Neural cell (in vitro differentiated cells): ENCODE results near the gene PPP2R2B. TPM values are rescaled to one million over a fixed set of nuclear protein-coding genes. Genes with fewer than 3 reads are reported as not detected.

ENCODE experiments used
- H2AFZ ChIP-seq: fragments of 200-600, 300-800 bp; sonication (generic), shearing (Covaris generic); 2 replicates; pipeline ENCODE4 v1.6.0; 2014; ENCODE audit warnings: low read depth, mild to moderate bottlenecking, antibody characterized with exemption, low read length, moderate library complexity
- H3F3A ChIP-seq: fragments of 200-600 bp; shearing (Covaris generic); 2 replicates; pipeline ENCODE4 v1.6.1; 2016; ENCODE audit warnings: mild to moderate bottlenecking, moderate library complexity, mixed read lengths, antibody characterized with exemption, low read length; ENCODE audit not compliant: insufficient read depth, poor library complexity, severe bottlenecking
- H3K27ac ChIP-seq: fragments of 200-600, 300-800 bp; sonication (generic), shearing (Covaris generic); 2 replicates; pipeline ENCODE4 v1.5.1; 2014; ENCODE audit warnings: mild to moderate bottlenecking, low read length, moderate library complexity
- H3K27me3 ChIP-seq: fragments of 300-800, 200-600 bp; sonication (generic), shearing (Covaris generic); 2 replicates; pipeline ENCODE4 v1.6.0; 2014; ENCODE audit warnings: mild to moderate bottlenecking, low read depth, low read length, moderate library complexity; ENCODE audit not compliant: insufficient read depth
- H3K36me3 ChIP-seq: fragments of 300-800, 200-600 bp; sonication (generic), shearing (Covaris generic); 2 replicates; pipeline ENCODE4 v1.5.1; 2014; ENCODE audit warnings: mild to moderate bottlenecking, antibody characterized with exemption, low read length, moderate library complexity; ENCODE audit not compliant: insufficient read depth
- H3K4me2 ChIP-seq: fragments of 300-800, 200-600 bp; sonication (generic), shearing (Covaris generic); 2 replicates; pipeline ENCODE4 v1.6.0; 2014; ENCODE audit warnings: mild to moderate bottlenecking, low read length
- H3K4me3 ChIP-seq: fragments of 300-800, 200-600 bp; sonication (generic), shearing (Covaris generic); 2 replicates; pipeline ENCODE4 v1.5.1; 2014; ENCODE audit warnings: mild to moderate bottlenecking, low read length, moderate library complexity
- H3K79me2 ChIP-seq: fragments of 200-600 bp; shearing (Covaris generic); replicated peaks from 2 replicates; pipeline ENCODE4 v1.6.0; 2014; ENCODE audit warnings: mild to moderate bottlenecking, low read length, moderate library complexity; ENCODE audit not compliant: insufficient read depth
- H3K9ac ChIP-seq: fragments of 300-800, 200-600 bp; sonication (generic), shearing (Covaris generic); 2 replicates; pipeline ENCODE4 v1.6.1; 2016; ENCODE audit warnings: mild to moderate bottlenecking, low read length, mixed read lengths
- H3K9me2 ChIP-seq: fragments of 200-600 bp; shearing (Covaris generic); 2 replicates; pipeline ENCODE4 v1.6.1; 2016; ENCODE audit warnings: mild to moderate bottlenecking, low read length, mixed read lengths; ENCODE audit not compliant: insufficient read depth
- H3K9me3 ChIP-seq: fragments of 200-600, 300-800 bp; sonication (generic), shearing (Covaris generic); 2 replicates; pipeline ENCODE4 v1.6.1; 2016; ENCODE audit warnings: mild to moderate bottlenecking, mixed run types, low read length, moderate library complexity, mixed read lengths
- H4K20me1 ChIP-seq: fragments of 200-600 bp; shearing (Covaris generic); 2 replicates; pipeline ENCODE4 v1.6.1; 2016; ENCODE audit warnings: mild to moderate bottlenecking, mixed run types; ENCODE audit not compliant: insufficient read depth
- EP300 ChIP-seq: fragments of 450-650 bp; conservative IDR thresholded peaks from 2 replicates; pipeline ENCODE4 v1.6.1; 2014; ENCODE audit warnings: antibody characterized with exemption, mild to moderate bottlenecking, moderate library complexity; ENCODE audit not compliant: poor library complexity, severe bottlenecking
- EZH2 ChIP-seq: fragments of 200-600, 300-800 bp; shearing (Covaris generic), sonication (generic); IDR thresholded peaks from 2 replicates; pipeline ENCODE4 v1.6.1; 2014; ENCODE audit warnings: antibody characterized with exemption, low read length, borderline replicate concordance, mild to moderate bottlenecking; ENCODE audit not compliant: insufficient read depth, poor library complexity, severe bottlenecking
- MXI1 ChIP-seq: fragments of 450-650 bp; conservative IDR thresholded peaks from 2 replicates; pipeline ENCODE4 v1.6.1; 2014; ENCODE audit warnings: antibody characterized with exemption, mild to moderate bottlenecking; ENCODE audit not compliant: poor library complexity, severe bottlenecking
- POLR2AphosphoS5 ChIP-seq: IDR thresholded peaks from 2 replicates; pipeline ENCODE4 v1.6.1; 2012
- RAD21 ChIP-seq: fragments of 450-650 bp; conservative IDR thresholded peaks from 2 replicates; pipeline ENCODE4 v1.6.1; 2014; ENCODE audit warnings: antibody characterized with exemption, mild to moderate bottlenecking, moderate library complexity
- SMC3 ChIP-seq: fragments of 450-650 bp; conservative IDR thresholded peaks from 2 replicates; pipeline ENCODE4 v1.6.1; 2014; ENCODE audit warnings: antibody characterized with exemption, mild to moderate bottlenecking, moderate library complexity; ENCODE audit not compliant: poor library complexity
- TAF1 ChIP-seq: IDR thresholded peaks from 2 replicates; pipeline ENCODE4 v1.6.1; 2012; ENCODE audit warnings: low read depth
- polyA plus RNA-seq: library from polyadenylated mRNA; depleted of rRNA; stranded (reverse); fragments of >200 nt; gene quantifications from 2 replicates; pipeline ENCODE4 v1.2.3, GENCODE V29; 2014
- TF ChIP-seq, protein P1 (sequence below): IDR thresholded peaks from 2 replicates; pipeline ENCODE4 v1.6.1; 2012; ENCODE audit warnings: borderline replicate concordance
- TF ChIP-seq, protein P2 (sequence below): fragments of 450-650 bp; IDR thresholded peaks from 2 replicates; pipeline ENCODE4 v1.5.1; 2014; ENCODE audit warnings: antibody characterized with exemption, mild to moderate bottlenecking, moderate library complexity; ENCODE audit not compliant: poor library complexity, severe bottlenecking

Gene PPP2R2B
- polyA plus RNA-seq, 1 donor from 2014 or later = 250 TPM

DNA sequence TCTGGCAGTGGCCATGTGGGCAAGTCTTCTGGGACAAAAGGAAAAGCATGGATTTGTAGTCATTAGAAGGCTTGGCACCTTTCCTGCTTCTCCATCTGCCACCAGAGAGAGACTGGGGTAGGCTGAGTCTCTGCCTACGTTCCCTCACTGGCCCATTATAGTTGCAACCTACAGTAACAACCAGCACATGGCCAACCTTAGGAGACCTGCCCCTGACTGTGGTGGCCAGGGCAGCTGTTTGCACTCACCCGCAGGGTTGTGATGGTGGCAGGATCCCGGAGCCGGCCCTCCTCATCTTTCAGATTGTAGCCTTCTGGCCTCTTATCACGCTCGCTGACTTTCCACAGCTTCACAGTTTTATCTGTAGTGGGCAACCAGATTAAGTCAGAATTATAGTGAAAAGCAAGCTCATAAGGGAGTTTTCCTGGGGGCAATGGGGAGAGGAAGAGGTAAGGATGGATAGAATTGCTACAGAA is 187.6 kb downstream of the PPP2R2B start:
- H3K27ac ChIP-seq = no peak overlapping the region

DNA sequence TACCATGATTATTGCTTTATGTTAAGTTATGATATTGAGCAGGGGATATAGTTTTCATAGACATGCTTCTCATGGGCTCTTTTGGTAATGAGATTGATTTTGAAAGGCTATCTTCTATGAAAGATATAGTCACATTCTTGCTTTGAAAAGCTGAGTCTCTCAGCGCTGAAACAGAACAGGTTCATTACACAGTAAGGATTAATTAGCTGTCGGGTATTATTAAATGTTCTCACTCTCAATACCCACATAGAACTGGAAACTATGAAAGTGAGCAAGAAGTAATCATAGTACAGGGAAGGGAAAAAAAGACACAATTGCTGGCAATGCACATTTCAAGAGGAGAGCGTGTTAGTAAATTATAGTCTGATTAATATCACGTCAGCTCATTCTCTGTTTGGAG is 190.9 kb downstream of the PPP2R2B start:
- Histone ChIP-seq H3K79me2 (no peaks in the 10 kb centered on the region), H3K9me3 (no peaks in the 10 kb centered on the region), H2AFZ (no peak overlapping the region), H3K4me3 (no peak overlapping the region), H3K9ac (no peak overlapping the region), H4K20me1 (no peaks in the 10 kb centered on the region), H3K4me2 (no peak overlapping the region), H3K27ac (no peak overlapping the region), H3K27me3 (no peaks in the 10 kb centered on the region), H3F3A (no peaks in the 10 kb centered on the region), H3K9me2 (no peaks in the 10 kb centered on the region), H3K36me3 (peaks cover 32% of the 10 kb centered on the region)
- no peak for TF ChIP-seq TAF1
- no peak for TF ChIP-seq EZH2
- TF ChIP-seq RAD21 = no peak
- TF ChIP-seq, protein P1, sequence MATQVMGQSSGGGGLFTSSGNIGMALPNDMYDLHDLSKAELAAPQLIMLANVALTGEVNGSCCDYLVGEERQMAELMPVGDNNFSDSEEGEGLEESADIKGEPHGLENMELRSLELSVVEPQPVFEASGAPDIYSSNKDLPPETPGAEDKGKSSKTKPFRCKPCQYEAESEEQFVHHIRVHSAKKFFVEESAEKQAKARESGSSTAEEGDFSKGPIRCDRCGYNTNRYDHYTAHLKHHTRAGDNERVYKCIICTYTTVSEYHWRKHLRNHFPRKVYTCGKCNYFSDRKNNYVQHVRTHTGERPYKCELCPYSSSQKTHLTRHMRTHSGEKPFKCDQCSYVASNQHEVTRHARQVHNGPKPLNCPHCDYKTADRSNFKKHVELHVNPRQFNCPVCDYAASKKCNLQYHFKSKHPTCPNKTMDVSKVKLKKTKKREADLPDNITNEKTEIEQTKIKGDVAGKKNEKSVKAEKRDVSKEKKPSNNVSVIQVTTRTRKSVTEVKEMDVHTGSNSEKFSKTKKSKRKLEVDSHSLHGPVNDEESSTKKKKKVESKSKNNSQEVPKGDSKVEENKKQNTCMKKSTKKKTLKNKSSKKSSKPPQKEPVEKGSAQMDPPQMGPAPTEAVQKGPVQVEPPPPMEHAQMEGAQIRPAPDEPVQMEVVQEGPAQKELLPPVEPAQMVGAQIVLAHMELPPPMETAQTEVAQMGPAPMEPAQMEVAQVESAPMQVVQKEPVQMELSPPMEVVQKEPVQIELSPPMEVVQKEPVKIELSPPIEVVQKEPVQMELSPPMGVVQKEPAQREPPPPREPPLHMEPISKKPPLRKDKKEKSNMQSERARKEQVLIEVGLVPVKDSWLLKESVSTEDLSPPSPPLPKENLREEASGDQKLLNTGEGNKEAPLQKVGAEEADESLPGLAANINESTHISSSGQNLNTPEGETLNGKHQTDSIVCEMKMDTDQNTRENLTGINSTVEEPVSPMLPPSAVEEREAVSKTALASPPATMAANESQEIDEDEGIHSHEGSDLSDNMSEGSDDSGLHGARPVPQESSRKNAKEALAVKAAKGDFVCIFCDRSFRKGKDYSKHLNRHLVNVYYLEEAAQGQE = no peak
- TF ChIP-seq MXI1 = no peak
- no peak for TF ChIP-seq POLR2AphosphoS5
- TF ChIP-seq, protein P2, sequence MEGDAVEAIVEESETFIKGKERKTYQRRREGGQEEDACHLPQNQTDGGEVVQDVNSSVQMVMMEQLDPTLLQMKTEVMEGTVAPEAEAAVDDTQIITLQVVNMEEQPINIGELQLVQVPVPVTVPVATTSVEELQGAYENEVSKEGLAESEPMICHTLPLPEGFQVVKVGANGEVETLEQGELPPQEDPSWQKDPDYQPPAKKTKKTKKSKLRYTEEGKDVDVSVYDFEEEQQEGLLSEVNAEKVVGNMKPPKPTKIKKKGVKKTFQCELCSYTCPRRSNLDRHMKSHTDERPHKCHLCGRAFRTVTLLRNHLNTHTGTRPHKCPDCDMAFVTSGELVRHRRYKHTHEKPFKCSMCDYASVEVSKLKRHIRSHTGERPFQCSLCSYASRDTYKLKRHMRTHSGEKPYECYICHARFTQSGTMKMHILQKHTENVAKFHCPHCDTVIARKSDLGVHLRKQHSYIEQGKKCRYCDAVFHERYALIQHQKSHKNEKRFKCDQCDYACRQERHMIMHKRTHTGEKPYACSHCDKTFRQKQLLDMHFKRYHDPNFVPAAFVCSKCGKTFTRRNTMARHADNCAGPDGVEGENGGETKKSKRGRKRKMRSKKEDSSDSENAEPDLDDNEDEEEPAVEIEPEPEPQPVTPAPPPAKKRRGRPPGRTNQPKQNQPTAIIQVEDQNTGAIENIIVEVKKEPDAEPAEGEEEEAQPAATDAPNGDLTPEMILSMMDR = no peak
- TF ChIP-seq SMC3 = no peak
- TF ChIP-seq EP300 = no peak

More for the DNA sequence above, 187.6 kb downstream of the PPP2R2B start:
- Histone ChIP-seq H3K9me2 (no peaks in the 10 kb centered on the region), H4K20me1 (no peaks in the 10 kb centered on the region), H3F3A (no peaks in the 10 kb centered on the region), H3K4me2 (no peak overlapping the region), H3K4me3 (no peak overlapping the region), H3K79me2 (no peaks in the 10 kb centered on the region), H3K36me3 (peaks cover 23% of the 10 kb centered on the region), H3K9ac (no peak overlapping the region), H2AFZ (no peak overlapping the region), H3K9me3 (no peaks in the 10 kb centered on the region), H3K27me3 (no peaks in the 10 kb centered on the region)
- TF ChIP-seq RAD21 (no peak), TAF1 (no peak), EP300 (no peak), SMC3 (no peak), MXI1 (no peak), EZH2 (no peak), POLR2AphosphoS5 (no peak)
- TF ChIP-seq, protein P1 = no peak
- TF ChIP-seq, protein P2 = no peak
